Mucosa of rectum (tissue), 2 donors: Measurements from ENCODE around the gene GRM7.

Experiments
- H3K27ac ChIP-seq, 2 donors: one replicate each; pipeline ENCODE4 v1.7.0; 2013; ENCODE audit warnings: inconsistent platforms in 2 of 2, low read depth in 2 of 2, low read length in 2 of 2
- H3K27me3 ChIP-seq, 2 donors: one replicate each; pipeline ENCODE4 v1.7.0; 2013; ENCODE audit warnings: low read length in 2 of 2; ENCODE audit not compliant: control insufficient read depth in 2 of 2, insufficient read depth in 2 of 2
- H3K36me3 ChIP-seq, 2 donors: one replicate each; pipeline ENCODE4 v1.7.0; 2013; ENCODE audit warnings: low read length in 2 of 2; ENCODE audit not compliant: control insufficient read depth in 2 of 2, insufficient read depth in 2 of 2
- H3K4me1 ChIP-seq, 2 donors: one replicate each; pipeline ENCODE4 v1.7.0; 2013; ENCODE audit warnings: low read length in 2 of 2, mild to moderate bottlenecking in 1 of 2; ENCODE audit not compliant: control insufficient read depth in 2 of 2, insufficient read depth in 2 of 2
- H3K4me3 ChIP-seq, 2 donors: one replicate each; pipeline ENCODE4 v1.7.0; 2013; ENCODE audit warnings: low read length in 2 of 2
- H3K9ac ChIP-seq, 2 donors: one replicate each; pipeline ENCODE4 v1.7.0; 2013; ENCODE audit warnings: low read length in 2 of 2, low read depth in 1 of 2, mild to moderate bottlenecking in 1 of 2
- H3K9me3 ChIP-seq, 2 donors: one replicate each; pipeline ENCODE4 v1.7.0; 2013; ENCODE audit warnings: low read length in 2 of 2; ENCODE audit not compliant: control insufficient read depth in 2 of 2
- donor health status: healthy.
- donor health status: Normal muscosa, but diverticular disease.

Gene GRM7

GRCh38 chr3:7663771-7664170 lies 802.9 kb downstream of the GRM7 start:
- Histone ChIP-seq H3K4me1 (no peaks in the 10 kb centered on the region), H3K9me3 (no peaks in the 10 kb centered on the region)

DNA sequence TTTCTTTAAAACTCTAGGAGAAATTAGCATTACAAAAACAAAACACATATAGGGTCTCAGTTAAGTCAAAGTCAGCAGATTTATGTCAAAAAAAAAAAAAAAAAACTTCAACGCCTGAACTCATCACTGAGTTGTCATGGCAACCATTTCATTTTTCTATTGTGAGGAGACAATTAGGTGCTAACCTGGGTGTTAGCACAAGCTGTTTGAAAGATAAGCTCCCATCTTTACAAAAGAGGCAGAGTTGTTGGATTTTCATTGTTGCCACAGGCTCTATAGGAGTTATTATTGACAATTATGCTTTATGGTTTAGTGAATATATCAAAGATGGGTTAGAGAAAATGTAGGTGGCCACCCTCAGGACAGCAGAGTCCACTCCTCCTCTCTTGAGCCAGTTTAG lies 806.9 kb downstream of the GRM7 start:
- Histone ChIP-seq H3K4me3 (no peak overlapping the region), H3K9ac (no peak overlapping the region), H3K27me3 (no peaks in the 10 kb centered on the region), H3K27ac (no peak overlapping the region), H3K36me3 (no peaks in the 10 kb centered on the region), H3K4me1 (no peaks in the 10 kb centered on the region), H3K9me3 (no peaks in the 10 kb centered on the region)

More at GRCh38 chr3:7663771-7664170, 802.9 kb downstream of the GRM7 start:
- no peak overlapping the region for H3K4me3 ChIP-seq
- no peaks in the 10 kb centered on the region for H3K27me3 ChIP-seq
- H3K9ac ChIP-seq, result no peak overlapping the region
- H3K36me3 ChIP-seq, result no peaks in the 10 kb centered on the region
- H3K27ac ChIP-seq, result no peak overlapping the region

GRCh38 chr3:7669641-7670040 lies 808.7 kb downstream of the GRM7 start:
- H3K27ac ChIP-seq, result no peak overlapping the region
- no peak overlapping the region for H3K9ac ChIP-seq
- no peak overlapping the region for H3K4me3 ChIP-seq
- H3K4me1 ChIP-seq, result no peaks in the 10 kb centered on the region
- no peaks in the 10 kb centered on the region for H3K27me3 ChIP-seq
- no peaks in the 10 kb centered on the region for H3K36me3 ChIP-seq
- no peaks in the 10 kb centered on the region for H3K9me3 ChIP-seq

- Histone ChIP-seq H3K4me3 (no peak overlapping the region), H3K9me3 (no peaks in the 10 kb centered on the region), H3K4me1 (no peaks in the 10 kb centered on the region), H3K36me3 (no peaks in the 10 kb centered on the region), H3K27ac (no peak overlapping the region), H3K27me3 (no peaks in the 10 kb centered on the region), H3K9ac (no peak overlapping the region)
Observed at GRCh38 chr3:7678521-7678920, 817.6 kb downstream of the GRM7 start.

DNA sequence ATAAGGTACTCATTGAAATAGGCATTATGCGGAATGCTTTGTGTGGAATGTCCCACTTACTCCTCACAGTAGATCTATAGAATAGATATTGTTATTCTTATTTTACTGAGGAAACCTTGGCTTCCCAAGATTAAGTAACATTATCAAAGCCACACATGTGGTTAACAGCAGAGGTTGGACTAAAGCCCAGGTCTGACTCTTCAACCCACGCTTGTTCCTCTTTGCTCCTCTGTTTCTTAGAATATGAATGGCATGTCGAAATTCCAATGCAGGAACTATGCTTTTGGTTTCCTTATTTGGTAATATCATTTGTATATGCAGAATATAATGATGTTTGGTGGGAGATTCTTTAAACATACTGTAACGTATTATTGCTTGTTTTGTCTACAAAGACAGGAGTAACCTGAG lies 821.9 kb downstream of the GRM7 start:
- Histone ChIP-seq H3K9ac (no peak overlapping the region), H3K36me3 (no peaks in the 10 kb centered on the region), H3K4me1 (no peaks in the 10 kb centered on the region), H3K27ac (no peak overlapping the region), H3K27me3 (no peaks in the 10 kb centered on the region), H3K4me3 (no peak overlapping the region), H3K9me3 (no peaks in the 10 kb centered on the region)

GRCh38 chr3:7683426-7683825 lies 822.5 kb downstream of the GRM7 start:
- H3K27ac ChIP-seq, result no peak overlapping the region
- no peak overlapping the region for H3K9ac ChIP-seq
- no peaks in the 10 kb centered on the region for H3K9me3 ChIP-seq

DNA sequence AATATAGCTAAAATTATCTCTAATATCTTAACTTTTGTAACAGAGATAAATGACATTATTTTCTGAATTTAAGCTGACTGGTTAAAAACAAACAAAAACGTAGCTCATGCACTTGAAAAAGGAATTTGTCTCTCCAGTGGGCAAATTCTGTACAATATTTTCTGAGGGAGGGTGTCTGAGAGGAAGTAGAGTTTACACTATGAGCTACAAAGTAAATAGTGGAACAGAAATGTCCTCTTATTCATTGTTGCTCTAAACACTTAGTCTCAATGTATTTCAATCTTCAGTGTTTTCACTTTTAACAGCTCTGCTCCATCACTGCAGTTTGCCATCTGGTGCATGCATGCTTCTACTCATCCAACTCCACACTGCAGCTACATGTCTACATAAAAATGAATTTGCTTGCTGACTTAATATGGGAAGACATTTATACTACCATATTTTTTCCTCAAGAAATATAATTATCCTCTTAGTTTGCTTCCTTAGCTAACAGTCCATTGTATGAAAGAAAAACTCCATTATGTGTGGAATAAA lies 823.3 kb downstream of the GRM7 start:
- no peak overlapping the region for H3K4me3 ChIP-seq
- H3K27ac ChIP-seq, result no peak overlapping the region
- H3K27me3 ChIP-seq, result no peaks in the 10 kb centered on the region
- no peaks in the 10 kb centered on the region for H3K9me3 ChIP-seq
- H3K9ac ChIP-seq, result no peak overlapping the region
- H3K4me1 ChIP-seq, result no peaks in the 10 kb centered on the region
- no peaks in the 10 kb centered on the region for H3K36me3 ChIP-seq

More at GRCh38 chr3:7683426-7683825, 822.5 kb downstream of the GRM7 start:
- Histone ChIP-seq H3K4me3 (no peak overlapping the region), H3K36me3 (no peaks in the 10 kb centered on the region), H3K4me1 (no peaks in the 10 kb centered on the region), H3K27me3 (no peaks in the 10 kb centered on the region)

DNA sequence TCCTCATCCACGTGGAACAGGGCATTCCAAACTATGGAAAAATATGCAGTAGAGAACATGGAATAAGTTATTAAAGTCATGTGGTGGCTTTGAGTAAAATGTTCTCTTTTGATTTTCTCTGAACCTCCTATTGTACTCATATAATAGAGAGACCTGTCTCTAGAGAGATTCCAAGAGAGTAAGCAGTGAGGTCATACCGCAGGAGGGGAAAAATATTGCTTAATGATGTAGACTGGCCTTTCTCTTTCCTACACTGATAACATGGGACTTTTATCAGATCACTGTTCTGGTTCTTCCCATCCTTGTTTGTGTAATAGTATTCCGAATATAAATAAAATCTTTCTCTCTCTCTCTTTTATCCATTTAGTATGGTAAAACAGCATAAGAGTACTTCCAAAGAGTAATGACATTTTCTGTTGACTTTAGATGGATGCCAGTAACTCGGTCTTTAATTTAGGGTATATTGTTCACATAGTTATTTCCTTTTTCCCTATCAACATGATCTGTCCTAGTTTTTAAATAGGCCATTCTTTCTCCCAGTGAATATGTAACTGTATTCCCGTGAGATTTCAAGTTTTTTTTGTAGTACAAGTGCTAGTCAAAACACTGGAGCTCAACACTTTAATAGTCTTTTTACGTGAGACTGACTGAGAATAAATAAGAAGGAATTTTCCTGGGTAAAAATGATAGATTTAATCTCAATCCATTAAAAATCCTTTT lies 826.7 kb downstream of the GRM7 start:
- Histone ChIP-seq H3K9me3 (no peaks in the 10 kb centered on the region), H3K36me3 (no peaks in the 10 kb centered on the region), H3K9ac (no peak overlapping the region), H3K4me1 (no peaks in the 10 kb centered on the region), H3K27ac (no peak overlapping the region), H3K4me3 (no peak overlapping the region), H3K27me3 (no peaks in the 10 kb centered on the region)

- no peaks in the 10 kb centered on the region for H3K9me3 ChIP-seq
- no peak overlapping the region for H3K4me3 ChIP-seq
- H3K4me1 ChIP-seq, result no peaks in the 10 kb centered on the region
- no peak overlapping the region for H3K27ac ChIP-seq
- no peaks in the 10 kb centered on the region for H3K27me3 ChIP-seq
- H3K9ac ChIP-seq, result no peak overlapping the region
- no peaks in the 10 kb centered on the region for H3K36me3 ChIP-seq
Observed at GRCh38 chr3:7692866-7693265, 832.0 kb downstream of the GRM7 start.

- no peak overlapping the region for H3K27ac ChIP-seq
- H3K4me1 ChIP-seq, result no peaks in the 10 kb centered on the region
- no peak overlapping the region for H3K4me3 ChIP-seq
- no peaks in the 10 kb centered on the region for H3K36me3 ChIP-seq
- no peaks in the 10 kb centered on the region for H3K9me3 ChIP-seq
- H3K9ac ChIP-seq, result no peak overlapping the region
- no peaks in the 10 kb centered on the region for H3K27me3 ChIP-seq
Observed at GRCh38 chr3:7693976-7694375, 833.1 kb downstream of the GRM7 start.
